Measurements from ENCODE around the gene CLDN4.

DNA sequence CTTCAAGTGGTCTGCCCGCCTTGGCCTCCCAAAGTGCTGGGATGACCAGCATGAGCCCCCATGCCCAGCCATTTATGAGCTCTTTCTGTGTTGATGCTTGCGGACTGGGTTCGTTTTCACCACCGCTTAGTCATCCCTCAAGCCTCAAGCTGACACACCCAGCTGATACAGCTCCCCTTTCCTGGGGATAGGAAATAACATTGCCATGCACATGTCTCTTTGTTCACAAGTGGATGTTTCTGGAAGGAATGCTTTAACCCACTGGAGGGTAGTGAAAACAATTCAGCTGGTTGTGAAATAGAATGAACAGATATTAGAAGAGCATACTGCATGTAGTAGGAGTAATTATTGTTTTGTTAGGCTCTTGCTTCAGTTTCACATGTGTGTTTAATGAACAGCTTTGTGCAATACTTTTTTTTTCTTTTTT, 20.0 kb downstream of the CLDN4 start:
- TF ChIP-seq NR3C1 (CRISPR knock-in tag; conservative IDR thresholded peaks at IDR 0.05; ENCODE audit: low read depth), result no peak
- no peak for TF ChIP-seq ELF4 (CRISPR knock-in tag; IDR thresholded peaks at IDR 0.05; ENCODE audit: low read depth)
- TF ChIP-seq FOXK1 (CRISPR knock-in tag; IDR thresholded peaks at IDR 0.05), result no peak
- TF ChIP-seq, protein P1, sequence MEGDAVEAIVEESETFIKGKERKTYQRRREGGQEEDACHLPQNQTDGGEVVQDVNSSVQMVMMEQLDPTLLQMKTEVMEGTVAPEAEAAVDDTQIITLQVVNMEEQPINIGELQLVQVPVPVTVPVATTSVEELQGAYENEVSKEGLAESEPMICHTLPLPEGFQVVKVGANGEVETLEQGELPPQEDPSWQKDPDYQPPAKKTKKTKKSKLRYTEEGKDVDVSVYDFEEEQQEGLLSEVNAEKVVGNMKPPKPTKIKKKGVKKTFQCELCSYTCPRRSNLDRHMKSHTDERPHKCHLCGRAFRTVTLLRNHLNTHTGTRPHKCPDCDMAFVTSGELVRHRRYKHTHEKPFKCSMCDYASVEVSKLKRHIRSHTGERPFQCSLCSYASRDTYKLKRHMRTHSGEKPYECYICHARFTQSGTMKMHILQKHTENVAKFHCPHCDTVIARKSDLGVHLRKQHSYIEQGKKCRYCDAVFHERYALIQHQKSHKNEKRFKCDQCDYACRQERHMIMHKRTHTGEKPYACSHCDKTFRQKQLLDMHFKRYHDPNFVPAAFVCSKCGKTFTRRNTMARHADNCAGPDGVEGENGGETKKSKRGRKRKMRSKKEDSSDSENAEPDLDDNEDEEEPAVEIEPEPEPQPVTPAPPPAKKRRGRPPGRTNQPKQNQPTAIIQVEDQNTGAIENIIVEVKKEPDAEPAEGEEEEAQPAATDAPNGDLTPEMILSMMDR (IDR thresholded peaks at IDR 0.05), result no peak
- TF ChIP-seq ZBTB43 (CRISPR knock-in tag; IDR thresholded peaks at IDR 0.05), result no peak
- no peak for TF ChIP-seq ZMAT4 (CRISPR knock-in tag; IDR thresholded peaks at IDR 0.05)
